K562 (cell line): ENCODE measurements around the gene NTN3. TPM values are rescaled to one million over a fixed set of nuclear protein-coding genes. Genes with fewer than 3 reads are reported as not detected.

Source experiments
- CEBPB ChIP-seq: fragments of 450-650 bp; IDR thresholded peaks from 2 replicates; pipeline ENCODE4 v1.6.1; 2016; ENCODE audit warnings: missing genetic modification characterization, missing compliant biosample characterization
- HDAC3 ChIP-seq: fragments of 450-650 bp; IDR thresholded peaks from 2 replicates; pipeline ENCODE4 v1.6.1; 2018; ENCODE audit warnings: borderline replicate concordance, mild to moderate bottlenecking, moderate library complexity; ENCODE audit not compliant: partially characterized antibody
- NBN ChIP-seq: fragments of 450-650 bp; IDR thresholded peaks from 2 replicates; pipeline ENCODE4 v1.6.1; 2016; ENCODE audit warnings: low read depth, mild to moderate bottlenecking
- PCBP2 ChIP-seq: fragments of 200-400 bp; formaldehyde crosslinking; IDR thresholded peaks from 2 replicates; pipeline ENCODE4 v1.6.1; 2018; ENCODE audit warnings: low read length, low read depth, mild to moderate bottlenecking, moderate library complexity; ENCODE audit not compliant: poor library complexity, severe bottlenecking
- PHF21A ChIP-seq: fragments of 450-650 bp; IDR thresholded peaks from 2 replicates; pipeline ENCODE4 v1.6.1; 2017; ENCODE audit warnings: low read depth, borderline replicate concordance
- POLR2G ChIP-seq: fragments of 200-400 bp; formaldehyde crosslinking; IDR thresholded peaks from 2 replicates; pipeline ENCODE4 v1.6.1; 2017; ENCODE audit warnings: low read depth, mild to moderate bottlenecking, antibody characterized with exemption, low read length, moderate library complexity
- ZNF507 ChIP-seq: conservative IDR thresholded peaks from 2 replicates; pipeline ENCODE4 v1.6.1; 2017; ENCODE audit warnings: missing genetic modification characterization, missing compliant biosample characterization
- polyA plus RNA-seq, 8 experiments: library from polyadenylated mRNA; depleted of rRNA in 4 of 8; stranded (reverse) in 5 of 8; unstranded in 3 of 8; fragments of >200 nt; fragmentation: Nextera tagmentation in 2 of 8; fragmentation: Illumina TruSeq in 1 of 8; extraction: Ambion mirVana in 2 of 8; extraction: Trizol in 1 of 8; gene quantifications; 2 replicates each; pipeline versions ENCODE4 v1.2.1 to v1.2.3, GENCODE V29; 2011 to 2014; ENCODE audit warnings: inconsistent platforms in 1 of 8, missing spikeins in 1 of 8
- total RNA-seq, 7 experiments: library from RNA; depleted of rRNA in 6 of 7; stranded (reverse); fragments of >200 nt in 6 of 7; fragmentation: Illumina TruSeq in 2 of 7; extraction: Trizol in 2 of 7; gene quantifications; 2 replicates each; pipeline versions ENCODE4 v1.2.1 to v1.2.3, GENCODE V29; 2011 to 2021; ENCODE audit warnings: low replicate concordance in 1 of 7
- TF ChIP-seq, protein P1 (sequence below): sonication (generic); formaldehyde crosslinking; IDR thresholded peaks from 2 replicates; pipeline ENCODE4 v1.8.0; 2023; ENCODE audit warnings: mild to moderate bottlenecking, missing genetic modification reagents
- TF ChIP-seq, protein P2 (sequence below): fragments of 250-450 bp; sonication (Bioruptor Pico); IDR thresholded peaks from 2 replicates; pipeline ENCODE4 v1.4.0; 2020; ENCODE audit warnings: mild to moderate bottlenecking, moderate library complexity
- TF ChIP-seq, protein P3 (sequence below), 2 experiments: fragments of 450-650 bp; IDR thresholded peaks; 2 replicates each; pipeline ENCODE4 v1.6.1; 2016
- TF ChIP-seq, protein P4 (sequence below): sonication (generic); formaldehyde crosslinking; IDR thresholded peaks from 2 replicates; pipeline ENCODE4 v1.8.0; 2022; ENCODE audit warnings: missing genetic modification reagents, mild to moderate bottlenecking, moderate library complexity, borderline replicate concordance
- TF ChIP-seq, protein P5 (sequence below): IDR thresholded peaks from 2 replicates; pipeline ENCODE4 v1.6.1; 2011; ENCODE audit warnings: borderline replicate concordance, low read depth, mild to moderate bottlenecking, moderate library complexity, low read length; ENCODE audit not compliant: insufficient read depth, poor library complexity, severe bottlenecking
- TF ChIP-seq, protein P6 (sequence below), 3 experiments: IDR thresholded peaks in 2 of 3; conservative IDR thresholded peaks in 1 of 3; 2 replicates each; pipeline ENCODE4 v1.5.1; 2011 to 2012; ENCODE audit warnings: low read length in 3 of 3, mild to moderate bottlenecking in 3 of 3, control low read depth in 2 of 3, improper control_type of control experiment in 1 of 3, inconsistent platforms in 1 of 3, low read depth in 1 of 3, mixed read lengths in 1 of 3, moderate library complexity in 1 of 3; ENCODE audit not compliant: insufficient read depth in 2 of 3

The NTN3 gene
- total and polyA plus RNA-seq, 9 of the 15 experiments (the other 6 are each of a cell fraction or from before 2014, with no cell fraction given) = not detected

DNA sequence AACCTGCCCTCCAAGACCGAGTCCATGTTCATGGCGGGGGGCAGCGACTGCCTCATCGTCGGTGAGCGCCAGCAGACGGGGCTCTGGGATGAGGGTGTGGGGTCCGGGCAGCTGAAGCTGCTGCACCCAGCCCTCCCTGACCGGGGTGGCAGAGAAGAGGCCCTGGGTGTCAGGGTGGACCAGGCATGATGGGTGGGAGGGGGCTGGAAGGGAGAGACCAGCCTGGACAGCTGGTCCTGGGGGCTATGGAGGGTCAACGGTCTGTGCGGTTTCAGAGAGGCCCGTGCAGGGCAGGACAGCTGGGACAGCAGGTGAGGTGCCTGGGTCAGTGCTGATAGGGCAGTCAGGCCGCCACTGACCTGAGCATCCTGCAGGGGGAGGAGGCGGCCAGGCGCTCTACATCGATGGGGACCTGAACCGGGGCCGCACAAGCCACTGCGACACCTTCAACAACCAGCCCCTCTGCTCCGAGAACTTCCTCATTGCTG is 29.4 kb downstream of the NTN3 start (continued):
- TF ChIP-seq, protein P1, sequence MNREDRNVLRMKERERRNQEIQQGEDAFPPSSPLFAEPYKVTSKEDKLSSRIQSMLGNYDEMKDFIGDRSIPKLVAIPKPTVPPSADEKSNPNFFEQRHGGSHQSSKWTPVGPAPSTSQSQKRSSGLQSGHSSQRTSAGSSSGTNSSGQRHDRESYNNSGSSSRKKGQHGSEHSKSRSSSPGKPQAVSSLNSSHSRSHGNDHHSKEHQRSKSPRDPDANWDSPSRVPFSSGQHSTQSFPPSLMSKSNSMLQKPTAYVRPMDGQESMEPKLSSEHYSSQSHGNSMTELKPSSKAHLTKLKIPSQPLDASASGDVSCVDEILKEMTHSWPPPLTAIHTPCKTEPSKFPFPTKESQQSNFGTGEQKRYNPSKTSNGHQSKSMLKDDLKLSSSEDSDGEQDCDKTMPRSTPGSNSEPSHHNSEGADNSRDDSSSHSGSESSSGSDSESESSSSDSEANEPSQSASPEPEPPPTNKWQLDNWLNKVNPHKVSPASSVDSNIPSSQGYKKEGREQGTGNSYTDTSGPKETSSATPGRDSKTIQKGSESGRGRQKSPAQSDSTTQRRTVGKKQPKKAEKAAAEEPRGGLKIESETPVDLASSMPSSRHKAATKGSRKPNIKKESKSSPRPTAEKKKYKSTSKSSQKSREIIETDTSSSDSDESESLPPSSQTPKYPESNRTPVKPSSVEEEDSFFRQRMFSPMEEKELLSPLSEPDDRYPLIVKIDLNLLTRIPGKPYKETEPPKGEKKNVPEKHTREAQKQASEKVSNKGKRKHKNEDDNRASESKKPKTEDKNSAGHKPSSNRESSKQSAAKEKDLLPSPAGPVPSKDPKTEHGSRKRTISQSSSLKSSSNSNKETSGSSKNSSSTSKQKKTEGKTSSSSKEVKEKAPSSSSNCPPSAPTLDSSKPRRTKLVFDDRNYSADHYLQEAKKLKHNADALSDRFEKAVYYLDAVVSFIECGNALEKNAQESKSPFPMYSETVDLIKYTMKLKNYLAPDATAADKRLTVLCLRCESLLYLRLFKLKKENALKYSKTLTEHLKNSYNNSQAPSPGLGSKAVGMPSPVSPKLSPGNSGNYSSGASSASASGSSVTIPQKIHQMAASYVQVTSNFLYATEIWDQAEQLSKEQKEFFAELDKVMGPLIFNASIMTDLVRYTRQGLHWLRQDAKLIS (CRISPR knock-in tag) = no peak
- TF ChIP-seq CEBPB = no peak
- TF ChIP-seq, protein P2, sequence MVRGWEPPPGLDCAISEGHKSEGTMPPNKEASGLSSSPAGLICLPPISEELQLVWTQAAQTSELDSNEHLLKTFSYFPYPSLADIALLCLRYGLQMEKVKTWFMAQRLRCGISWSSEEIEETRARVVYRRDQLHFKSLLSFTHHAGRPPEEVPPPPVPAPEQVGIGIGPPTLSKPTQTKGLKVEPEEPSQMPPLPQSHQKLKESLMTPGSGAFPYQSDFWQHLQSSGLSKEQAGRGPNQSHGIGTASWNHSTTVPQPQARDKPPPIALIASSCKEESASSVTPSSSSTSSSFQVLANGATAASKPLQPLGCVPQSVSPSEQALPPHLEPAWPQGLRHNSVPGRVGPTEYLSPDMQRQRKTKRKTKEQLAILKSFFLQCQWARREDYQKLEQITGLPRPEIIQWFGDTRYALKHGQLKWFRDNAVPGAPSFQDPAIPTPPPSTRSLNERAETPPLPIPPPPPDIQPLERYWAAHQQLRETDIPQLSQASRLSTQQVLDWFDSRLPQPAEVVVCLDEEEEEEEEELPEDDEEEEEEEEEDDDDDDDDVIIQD (CRISPR knock-in tag) = no peak
- TF ChIP-seq HDAC3 = no peak
- TF ChIP-seq PCBP2 = no peak
- TF ChIP-seq, protein P3, sequence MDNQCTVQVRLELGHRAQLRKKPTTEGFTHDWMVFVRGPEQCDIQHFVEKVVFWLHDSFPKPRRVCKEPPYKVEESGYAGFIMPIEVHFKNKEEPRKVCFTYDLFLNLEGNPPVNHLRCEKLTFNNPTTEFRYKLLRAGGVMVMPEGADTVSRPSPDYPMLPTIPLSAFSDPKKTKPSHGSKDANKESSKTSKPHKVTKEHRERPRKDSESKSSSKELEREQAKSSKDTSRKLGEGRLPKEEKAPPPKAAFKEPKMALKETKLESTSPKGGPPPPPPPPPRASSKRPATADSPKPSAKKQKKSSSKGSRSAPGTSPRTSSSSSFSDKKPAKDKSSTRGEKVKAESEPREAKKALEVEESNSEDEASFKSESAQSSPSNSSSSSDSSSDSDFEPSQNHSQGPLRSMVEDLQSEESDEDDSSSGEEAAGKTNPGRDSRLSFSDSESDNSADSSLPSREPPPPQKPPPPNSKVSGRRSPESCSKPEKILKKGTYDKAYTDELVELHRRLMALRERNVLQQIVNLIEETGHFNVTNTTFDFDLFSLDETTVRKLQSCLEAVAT (IDR thresholded peaks at IDR 0.05) = 0 out of 4 replicates have a peak, but pooled peaks of 1 of the 2 experiments have one; percentile 27
- TF ChIP-seq, protein P4, sequence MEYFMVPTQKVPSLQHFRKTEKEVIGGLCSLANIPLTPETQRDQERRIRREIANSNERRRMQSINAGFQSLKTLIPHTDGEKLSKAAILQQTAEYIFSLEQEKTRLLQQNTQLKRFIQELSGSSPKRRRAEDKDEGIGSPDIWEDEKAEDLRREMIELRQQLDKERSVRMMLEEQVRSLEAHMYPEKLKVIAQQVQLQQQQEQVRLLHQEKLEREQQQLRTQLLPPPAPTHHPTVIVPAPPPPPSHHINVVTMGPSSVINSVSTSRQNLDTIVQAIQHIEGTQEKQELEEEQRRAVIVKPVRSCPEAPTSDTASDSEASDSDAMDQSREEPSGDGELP (CRISPR knock-in tag) = peak; percentile 54; the same call in 1 of the 2 replicates
- TF ChIP-seq PHF21A = no peak
- TF ChIP-seq, protein P5, sequence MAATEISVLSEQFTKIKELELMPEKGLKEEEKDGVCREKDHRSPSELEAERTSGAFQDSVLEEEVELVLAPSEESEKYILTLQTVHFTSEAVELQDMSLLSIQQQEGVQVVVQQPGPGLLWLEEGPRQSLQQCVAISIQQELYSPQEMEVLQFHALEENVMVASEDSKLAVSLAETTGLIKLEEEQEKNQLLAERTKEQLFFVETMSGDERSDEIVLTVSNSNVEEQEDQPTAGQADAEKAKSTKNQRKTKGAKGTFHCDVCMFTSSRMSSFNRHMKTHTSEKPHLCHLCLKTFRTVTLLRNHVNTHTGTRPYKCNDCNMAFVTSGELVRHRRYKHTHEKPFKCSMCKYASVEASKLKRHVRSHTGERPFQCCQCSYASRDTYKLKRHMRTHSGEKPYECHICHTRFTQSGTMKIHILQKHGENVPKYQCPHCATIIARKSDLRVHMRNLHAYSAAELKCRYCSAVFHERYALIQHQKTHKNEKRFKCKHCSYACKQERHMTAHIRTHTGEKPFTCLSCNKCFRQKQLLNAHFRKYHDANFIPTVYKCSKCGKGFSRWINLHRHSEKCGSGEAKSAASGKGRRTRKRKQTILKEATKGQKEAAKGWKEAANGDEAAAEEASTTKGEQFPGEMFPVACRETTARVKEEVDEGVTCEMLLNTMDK = peak; percentile 12
- TF ChIP-seq ZNF507 (tag) = no peak
- no peak for TF ChIP-seq NBN
- peak; percentile 31; the same call in 1 of the 2 replicates for TF ChIP-seq POLR2G
- TF ChIP-seq, protein P6, sequence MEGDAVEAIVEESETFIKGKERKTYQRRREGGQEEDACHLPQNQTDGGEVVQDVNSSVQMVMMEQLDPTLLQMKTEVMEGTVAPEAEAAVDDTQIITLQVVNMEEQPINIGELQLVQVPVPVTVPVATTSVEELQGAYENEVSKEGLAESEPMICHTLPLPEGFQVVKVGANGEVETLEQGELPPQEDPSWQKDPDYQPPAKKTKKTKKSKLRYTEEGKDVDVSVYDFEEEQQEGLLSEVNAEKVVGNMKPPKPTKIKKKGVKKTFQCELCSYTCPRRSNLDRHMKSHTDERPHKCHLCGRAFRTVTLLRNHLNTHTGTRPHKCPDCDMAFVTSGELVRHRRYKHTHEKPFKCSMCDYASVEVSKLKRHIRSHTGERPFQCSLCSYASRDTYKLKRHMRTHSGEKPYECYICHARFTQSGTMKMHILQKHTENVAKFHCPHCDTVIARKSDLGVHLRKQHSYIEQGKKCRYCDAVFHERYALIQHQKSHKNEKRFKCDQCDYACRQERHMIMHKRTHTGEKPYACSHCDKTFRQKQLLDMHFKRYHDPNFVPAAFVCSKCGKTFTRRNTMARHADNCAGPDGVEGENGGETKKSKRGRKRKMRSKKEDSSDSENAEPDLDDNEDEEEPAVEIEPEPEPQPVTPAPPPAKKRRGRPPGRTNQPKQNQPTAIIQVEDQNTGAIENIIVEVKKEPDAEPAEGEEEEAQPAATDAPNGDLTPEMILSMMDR (IDR thresholded peaks at IDR 0.05 in 2 of 3, conservative IDR thresholded peaks at IDR 0.05 in 1 of 3; ENCODE audit: insufficient read depth in 2 of 3, low read depth in 1 of 3, low read length in 3 of 3) = peak in 2 of 3 experiments; percentile 17 to 21; a peak in 2 of 6 replicates
